Measurements from ENCODE around the gene PLCD1. TPM values are rescaled to one million over a fixed set of nuclear protein-coding genes. Genes with fewer than 3 reads are reported as not detected.

PLCD1 gene
- polyA plus RNA-seq, 1 of the 3 experiments (the other 2 are of a cell fraction): 20.2 TPM

DNA sequence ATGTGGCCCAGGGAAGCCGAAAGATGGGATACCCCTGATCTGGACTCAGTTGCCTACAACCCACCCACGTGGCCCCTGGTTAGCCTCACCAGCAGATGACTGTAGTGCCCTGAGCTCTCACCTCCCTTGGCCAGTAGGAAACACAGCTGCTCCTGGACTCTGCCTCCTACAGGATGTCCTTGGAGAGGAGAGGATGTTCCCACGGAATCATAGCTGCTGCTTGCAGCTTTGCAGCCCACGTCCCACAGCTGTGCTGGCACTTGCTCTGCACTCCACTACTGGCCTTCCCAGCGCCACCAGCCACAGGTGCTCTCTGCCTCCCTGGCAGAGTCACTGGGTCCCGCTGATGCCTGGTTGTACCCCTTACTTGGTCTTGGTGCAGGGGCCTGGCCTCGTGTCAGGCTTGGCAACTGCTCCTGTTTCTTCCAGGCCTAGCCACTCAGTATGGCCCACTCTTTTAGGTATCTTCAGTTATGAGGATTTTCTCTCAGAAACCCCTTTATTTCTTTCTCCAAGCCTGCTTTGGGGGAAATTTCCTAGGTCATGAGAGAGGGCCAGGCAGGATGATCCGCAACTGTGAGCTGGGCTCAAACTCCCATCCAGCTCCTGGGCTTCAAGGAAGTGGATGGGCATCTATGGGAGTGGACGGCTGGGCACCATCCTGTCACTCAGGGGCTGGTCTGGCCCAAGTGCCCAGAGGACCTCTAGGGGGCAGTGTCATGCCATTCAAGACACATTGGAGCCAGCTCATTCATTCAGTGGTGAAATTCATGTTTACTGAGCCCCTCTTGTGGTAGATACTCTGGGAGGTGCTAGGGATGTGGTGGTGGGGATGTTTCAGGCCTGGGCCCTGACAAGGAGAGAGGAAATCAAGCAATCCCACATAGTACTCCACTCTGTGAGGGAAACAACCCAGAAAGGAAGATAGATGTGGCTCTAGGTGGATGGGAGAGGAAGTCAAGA, 55.0 kb downstream of the PLCD1 start:
- peak; percentile 78 for DNase-seq
- Histone ChIP-seq H2AFZ (ENCODE audit: low read depth) (no peak overlapping the region), H3K79me2 (ENCODE audit: insufficient read depth) (no peaks in the 10 kb centered on the region), H3K4me1 (ENCODE audit: control insufficient read depth in 1 of 2, insufficient read depth in 2 of 2, low read depth in 1 of 2, low read length in 1 of 2) (no peaks in the 10 kb centered on the region; a peak in 1 of 4 replicates), H3K27me3 (ENCODE audit: insufficient read depth) (no peaks in the 10 kb centered on the region), H3F3A (replicated peaks; ENCODE audit: insufficient read depth) (no peaks in the 10 kb centered on the region), H3K9me3 (no peaks in the 10 kb centered on the region), H3K9me2 (no peaks in the 10 kb centered on the region), H4K20me1 (ENCODE audit: insufficient read depth) (no peaks in the 10 kb centered on the region), H3K9ac (no peak overlapping the region), H3K4me2 (no peak overlapping the region), H3K27ac (ENCODE audit: low read depth in 2 of 2, low read length in 1 of 2) (no peak overlapping the region), H3K36me3 (replicated peaks in 1 of 2; ENCODE audit: control insufficient read depth in 1 of 2, insufficient read depth in 2 of 2, low read length in 1 of 2) (peaks cover 35 to 44% of the 10 kb centered on the region in 2 experiments), H3K4me3 (ENCODE audit: low read depth in 2 of 2, low read length in 1 of 2) (no peak overlapping the region; a peak in 1 of 4 replicates)
- 94% methylated on average over 9 of the region's 9 CpGs for WGBS (ENCODE audit: low lambda C conversion rate)
- CTCF ChIA-PET: interaction anchor here (0.6 to 4.4 kb wide), 37 partner anchors 9 to 506 kb away, joined by 3 to 31 read pairs (median 3); no protein-coding TSS in a partner anchor
- POLR2A ChIA-PET: interaction anchor here (1.0 kb wide), 1 partner anchor 118 kb away, joined by 3 read pairs; no protein-coding TSS in a partner anchor
- TF ChIP-seq, protein P1, sequence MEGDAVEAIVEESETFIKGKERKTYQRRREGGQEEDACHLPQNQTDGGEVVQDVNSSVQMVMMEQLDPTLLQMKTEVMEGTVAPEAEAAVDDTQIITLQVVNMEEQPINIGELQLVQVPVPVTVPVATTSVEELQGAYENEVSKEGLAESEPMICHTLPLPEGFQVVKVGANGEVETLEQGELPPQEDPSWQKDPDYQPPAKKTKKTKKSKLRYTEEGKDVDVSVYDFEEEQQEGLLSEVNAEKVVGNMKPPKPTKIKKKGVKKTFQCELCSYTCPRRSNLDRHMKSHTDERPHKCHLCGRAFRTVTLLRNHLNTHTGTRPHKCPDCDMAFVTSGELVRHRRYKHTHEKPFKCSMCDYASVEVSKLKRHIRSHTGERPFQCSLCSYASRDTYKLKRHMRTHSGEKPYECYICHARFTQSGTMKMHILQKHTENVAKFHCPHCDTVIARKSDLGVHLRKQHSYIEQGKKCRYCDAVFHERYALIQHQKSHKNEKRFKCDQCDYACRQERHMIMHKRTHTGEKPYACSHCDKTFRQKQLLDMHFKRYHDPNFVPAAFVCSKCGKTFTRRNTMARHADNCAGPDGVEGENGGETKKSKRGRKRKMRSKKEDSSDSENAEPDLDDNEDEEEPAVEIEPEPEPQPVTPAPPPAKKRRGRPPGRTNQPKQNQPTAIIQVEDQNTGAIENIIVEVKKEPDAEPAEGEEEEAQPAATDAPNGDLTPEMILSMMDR (IDR thresholded peaks at IDR 0.05): peak; percentile 83
- TF ChIP-seq EP300 (IDR thresholded peaks at IDR 0.05; ENCODE audit: borderline replicate concordance in 1 of 2, low read depth in 1 of 2, low read length in 1 of 2): no peak
- no peak for TF ChIP-seq NFIC (IDR thresholded peaks at IDR 0.05; ENCODE audit: borderline replicate concordance)
- TF ChIP-seq EZH2phosphoT487 (IDR thresholded peaks at IDR 0.05; ENCODE audit: borderline replicate concordance, low read depth): no peak
- no peak for TF ChIP-seq TCF12 (IDR thresholded peaks at IDR 0.05)
- TF ChIP-seq RCOR1 (IDR thresholded peaks at IDR 0.05; ENCODE audit: low read length): no peak
- TF ChIP-seq MXI1 (IDR thresholded peaks at IDR 0.05; ENCODE audit: low read depth, low read length): no peak
- no peak for TF ChIP-seq POLR2AphosphoS5 (IDR thresholded peaks at IDR 0.05; ENCODE audit: low read depth, low read length)
- TF ChIP-seq GATA2 (CRISPR knock-in tag; IDR thresholded peaks at IDR 0.05): no peak
- no peak for TF ChIP-seq NRF1 (IDR thresholded peaks at IDR 0.05; ENCODE audit: low read depth, low read length)
- TF ChIP-seq, protein P2, sequence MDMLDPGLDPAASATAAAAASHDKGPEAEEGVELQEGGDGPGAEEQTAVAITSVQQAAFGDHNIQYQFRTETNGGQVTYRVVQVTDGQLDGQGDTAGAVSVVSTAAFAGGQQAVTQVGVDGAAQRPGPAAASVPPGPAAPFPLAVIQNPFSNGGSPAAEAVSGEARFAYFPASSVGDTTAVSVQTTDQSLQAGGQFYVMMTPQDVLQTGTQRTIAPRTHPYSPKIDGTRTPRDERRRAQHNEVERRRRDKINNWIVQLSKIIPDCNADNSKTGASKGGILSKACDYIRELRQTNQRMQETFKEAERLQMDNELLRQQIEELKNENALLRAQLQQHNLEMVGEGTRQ (IDR thresholded peaks at IDR 0.05; ENCODE audit: borderline replicate concordance, low read depth, low read length): no peak
- TF ChIP-seq TEAD4 (IDR thresholded peaks at IDR 0.05; ENCODE audit: borderline replicate concordance, insufficient read depth): no peak
- TF ChIP-seq, protein P3, sequence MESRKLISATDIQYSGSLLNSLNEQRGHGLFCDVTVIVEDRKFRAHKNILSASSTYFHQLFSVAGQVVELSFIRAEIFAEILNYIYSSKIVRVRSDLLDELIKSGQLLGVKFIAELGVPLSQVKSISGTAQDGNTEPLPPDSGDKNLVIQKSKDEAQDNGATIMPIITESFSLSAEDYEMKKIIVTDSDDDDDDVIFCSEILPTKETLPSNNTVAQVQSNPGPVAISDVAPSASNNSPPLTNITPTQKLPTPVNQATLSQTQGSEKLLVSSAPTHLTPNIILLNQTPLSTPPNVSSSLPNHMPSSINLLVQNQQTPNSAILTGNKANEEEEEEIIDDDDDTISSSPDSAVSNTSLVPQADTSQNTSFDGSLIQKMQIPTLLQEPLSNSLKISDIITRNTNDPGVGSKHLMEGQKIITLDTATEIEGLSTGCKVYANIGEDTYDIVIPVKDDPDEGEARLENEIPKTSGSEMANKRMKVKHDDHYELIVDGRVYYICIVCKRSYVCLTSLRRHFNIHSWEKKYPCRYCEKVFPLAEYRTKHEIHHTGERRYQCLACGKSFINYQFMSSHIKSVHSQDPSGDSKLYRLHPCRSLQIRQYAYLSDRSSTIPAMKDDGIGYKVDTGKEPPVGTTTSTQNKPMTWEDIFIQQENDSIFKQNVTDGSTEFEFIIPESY (IDR thresholded peaks at IDR 0.05; ENCODE audit: borderline replicate concordance, low read depth): no peak
- TF ChIP-seq, protein P4, sequence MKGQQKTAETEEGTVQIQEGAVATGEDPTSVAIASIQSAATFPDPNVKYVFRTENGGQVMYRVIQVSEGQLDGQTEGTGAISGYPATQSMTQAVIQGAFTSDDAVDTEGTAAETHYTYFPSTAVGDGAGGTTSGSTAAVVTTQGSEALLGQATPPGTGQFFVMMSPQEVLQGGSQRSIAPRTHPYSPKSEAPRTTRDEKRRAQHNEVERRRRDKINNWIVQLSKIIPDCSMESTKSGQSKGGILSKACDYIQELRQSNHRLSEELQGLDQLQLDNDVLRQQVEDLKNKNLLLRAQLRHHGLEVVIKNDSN (IDR thresholded peaks at IDR 0.05; ENCODE audit: borderline replicate concordance, low read depth): no peak
- TF ChIP-seq RFX5 (IDR thresholded peaks at IDR 0.05; ENCODE audit: low read length): no peak
- no peak for TF ChIP-seq FOXM1 (IDR thresholded peaks at IDR 0.05; ENCODE audit: low read depth)
- no peak for TF ChIP-seq JUND (IDR thresholded peaks at IDR 0.05)
- TF ChIP-seq YY1 (IDR thresholded peaks at IDR 0.05; ENCODE audit: low read depth): no peak
- no peak for TF ChIP-seq RXRA (IDR thresholded peaks at IDR 0.05; ENCODE audit: borderline replicate concordance, low read depth)
- TF ChIP-seq FOXJ3 (CRISPR knock-in tag; IDR thresholded peaks at IDR 0.05): no peak
- no peak for TF ChIP-seq TAF1 (IDR thresholded peaks at IDR 0.05; ENCODE audit: borderline replicate concordance, low read depth, low read length)
- no peak for TF ChIP-seq SIN3A (IDR thresholded peaks at IDR 0.05; ENCODE audit: borderline replicate concordance, low read depth, low read length)
- peak; percentile 70 for TF ChIP-seq RAD21 (IDR thresholded peaks at IDR 0.05; ENCODE audit: low read length)
- TF ChIP-seq, protein P5, sequence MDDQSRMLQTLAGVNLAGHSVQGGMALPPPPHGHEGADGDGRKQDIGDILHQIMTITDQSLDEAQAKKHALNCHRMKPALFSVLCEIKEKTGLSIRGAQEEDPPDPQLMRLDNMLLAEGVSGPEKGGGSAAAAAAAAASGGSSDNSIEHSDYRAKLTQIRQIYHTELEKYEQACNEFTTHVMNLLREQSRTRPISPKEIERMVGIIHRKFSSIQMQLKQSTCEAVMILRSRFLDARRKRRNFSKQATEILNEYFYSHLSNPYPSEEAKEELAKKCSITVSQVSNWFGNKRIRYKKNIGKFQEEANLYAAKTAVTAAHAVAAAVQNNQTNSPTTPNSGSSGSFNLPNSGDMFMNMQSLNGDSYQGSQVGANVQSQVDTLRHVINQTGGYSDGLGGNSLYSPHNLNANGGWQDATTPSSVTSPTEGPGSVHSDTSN (IDR thresholded peaks at IDR 0.05): peak; percentile 58
- TF ChIP-seq CHD2 (IDR thresholded peaks at IDR 0.05; ENCODE audit: low read length, partially characterized antibody): no peak
- no peak for TF ChIP-seq FOSL2 (IDR thresholded peaks at IDR 0.05; ENCODE audit: borderline replicate concordance, low read depth)
- no peak for TF ChIP-seq ELF1 (IDR thresholded peaks at IDR 0.05)
- TF ChIP-seq SMC3 (IDR thresholded peaks at IDR 0.05; ENCODE audit: low read depth, low read length): peak; percentile 40; the same call in 1 of the 2 replicates
